C1 segment of cervical spinal cord (tissue), 14 donors: ENCODE measurements around the gene PRDM7.
"Not testable (repeated sequence)": the region's sequence is repeated elsewhere in the genome, so short reads cannot be mapped to it uniquely, and the experiment has no call there.

ENCODE experiments used
- DNase-seq, 14 donors: peaks; one replicate each; lab custom pipeline; 2025; lab: John Stamatoyannopoulos, UW

PRDM7 gene

GRCh38 chr16:90077240-90077756, at the start of gene PRDM7:
TSS of gene PRDM7 (minus strand) at chr16:90077331. CDS start at chr16:90075910, 1,421 bp downstream.
- DNase-seq: peak; percentile 32 to 98 (median 80)

- not testable (repeated sequence) for DNase-seq
Observed at GRCh38 chr16:90121846-90122245, 44.7 kb upstream of the PRDM7 start.

GRCh38 chr16:90107617-90108016, 30.5 kb upstream of the PRDM7 start:
- not testable (repeated sequence) for DNase-seq

- DNase-seq: not testable (repeated sequence)
Observed at GRCh38 chr16:90107060-90107459, 29.9 kb upstream of the PRDM7 start.

GRCh38 chr16:90106271-90106670, 29.1 kb upstream of the PRDM7 start:
- not testable (repeated sequence) for DNase-seq

- DNase-seq: not testable (repeated sequence)
Observed at GRCh38 chr16:90104725-90105124, 27.6 kb upstream of the PRDM7 start.

GRCh38 chr16:90102086-90102884, 25.2 kb upstream of the PRDM7 start:
- not testable (repeated sequence) for DNase-seq

GRCh38 chr16:90101332-90101731, 24.2 kb upstream of the PRDM7 start:
- DNase-seq: not testable (repeated sequence)

- DNase-seq: not testable (repeated sequence)
Observed at GRCh38 chr16:90100790-90101189, 23.7 kb upstream of the PRDM7 start.

- not testable (repeated sequence) for DNase-seq
Observed at GRCh38 chr16:90100229-90100628, 23.1 kb upstream of the PRDM7 start.

- not testable (repeated sequence) for DNase-seq
Observed at GRCh38 chr16:90098936-90099335, 21.8 kb upstream of the PRDM7 start.

- DNase-seq: not testable (repeated sequence)
Observed at GRCh38 chr16:90097010-90097684, 20.0 kb upstream of the PRDM7 start.

GRCh38 chr16:90094791-90095190, 17.7 kb upstream of the PRDM7 start:
- DNase-seq: not testable (repeated sequence)

- not testable (repeated sequence) for DNase-seq
Observed at GRCh38 chr16:90094296-90094695, 17.2 kb upstream of the PRDM7 start.

GRCh38 chr16:90093799-90094198, 16.7 kb upstream of the PRDM7 start:
- not testable (repeated sequence) for DNase-seq

- not testable (repeated sequence) for DNase-seq
Observed at GRCh38 chr16:90092781-90093180, 15.7 kb upstream of the PRDM7 start.

- DNase-seq: no peak
Observed at GRCh38 chr16:90084215-90084950, 7.3 kb upstream of the PRDM7 start.

- no peak for DNase-seq
Observed at GRCh38 chr16:90083139-90083538, 6.0 kb upstream of the PRDM7 start.

GRCh38 chr16:90081606-90081970, 4.5 kb upstream of the PRDM7 start:
- DNase-seq: no peak

- DNase-seq: no peak
Observed at GRCh38 chr16:90078579-90078895, 1.4 kb upstream of the PRDM7 start.

- peak in 2 of 14 donors; percentile 21 to 27 for DNase-seq
Observed at GRCh38 chr16:90077757-90078578, 837 bp upstream of the PRDM7 start.
